ENCODE results near the gene PTPRH.
"Not testable (repeated sequence)": the region's sequence is repeated elsewhere in the genome, so short reads cannot be mapped to it uniquely, and the experiment has no call there.

DNA sequence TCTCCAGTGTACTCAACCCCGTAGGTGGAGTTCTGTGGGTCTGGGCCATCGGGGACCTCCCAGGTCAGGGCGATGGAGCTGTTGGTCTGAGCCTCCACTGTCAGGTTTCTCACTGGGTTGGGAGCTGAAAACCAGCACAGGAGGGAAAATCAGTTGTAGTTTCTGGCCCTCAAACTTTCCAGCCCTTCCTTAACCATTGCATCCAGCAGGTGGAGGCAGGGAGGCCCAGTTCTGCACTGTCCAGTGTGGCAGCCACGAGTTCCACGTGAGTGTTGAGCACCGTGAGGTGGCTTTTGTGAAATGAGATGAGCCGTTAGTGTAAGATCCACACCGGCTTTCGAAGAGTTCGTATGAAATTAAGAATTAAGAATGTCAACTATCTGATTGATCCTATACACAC, 7.1 kb downstream of the PTPRH start:
- TF ChIP-seq, protein P1, sequence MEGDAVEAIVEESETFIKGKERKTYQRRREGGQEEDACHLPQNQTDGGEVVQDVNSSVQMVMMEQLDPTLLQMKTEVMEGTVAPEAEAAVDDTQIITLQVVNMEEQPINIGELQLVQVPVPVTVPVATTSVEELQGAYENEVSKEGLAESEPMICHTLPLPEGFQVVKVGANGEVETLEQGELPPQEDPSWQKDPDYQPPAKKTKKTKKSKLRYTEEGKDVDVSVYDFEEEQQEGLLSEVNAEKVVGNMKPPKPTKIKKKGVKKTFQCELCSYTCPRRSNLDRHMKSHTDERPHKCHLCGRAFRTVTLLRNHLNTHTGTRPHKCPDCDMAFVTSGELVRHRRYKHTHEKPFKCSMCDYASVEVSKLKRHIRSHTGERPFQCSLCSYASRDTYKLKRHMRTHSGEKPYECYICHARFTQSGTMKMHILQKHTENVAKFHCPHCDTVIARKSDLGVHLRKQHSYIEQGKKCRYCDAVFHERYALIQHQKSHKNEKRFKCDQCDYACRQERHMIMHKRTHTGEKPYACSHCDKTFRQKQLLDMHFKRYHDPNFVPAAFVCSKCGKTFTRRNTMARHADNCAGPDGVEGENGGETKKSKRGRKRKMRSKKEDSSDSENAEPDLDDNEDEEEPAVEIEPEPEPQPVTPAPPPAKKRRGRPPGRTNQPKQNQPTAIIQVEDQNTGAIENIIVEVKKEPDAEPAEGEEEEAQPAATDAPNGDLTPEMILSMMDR (IDR thresholded peaks at IDR 0.05; ENCODE audit: poor library complexity, severe bottlenecking) = not testable (repeated sequence)
- not testable (repeated sequence) for TF ChIP-seq EZH2 (IDR thresholded peaks at IDR 0.05; ENCODE audit: borderline replicate concordance, insufficient read depth, low read length, poor library complexity, severe bottlenecking); MXI1 (conservative IDR thresholded peaks at IDR 0.05; ENCODE audit: poor library complexity, severe bottlenecking)

All from neural cell (in vitro differentiated cells).